Body of pancreas (tissue), 4 donors: ENCODE results near the gene TFDP1.

Experiments
- CTCF ChIP-seq, 7 experiments: fragments of 450-650 bp in 4 of 7; fragments of 200-600 bp in 3 of 7; sonication (generic) in 3 of 7; IDR thresholded peaks; one replicate each; pipeline ENCODE4 v1.5.1; 2016 to 2019; ENCODE audit warnings: antibody characterized with exemption in 7 of 7
- POLR2A ChIP-seq, 3 donors: fragments of 450-650 bp; IDR thresholded peaks; one replicate each; pipeline ENCODE4 v1.6.1; 2016; ENCODE audit warnings: antibody characterized with exemption in 3 of 3, mild to moderate bottlenecking in 2 of 3

DNA sequence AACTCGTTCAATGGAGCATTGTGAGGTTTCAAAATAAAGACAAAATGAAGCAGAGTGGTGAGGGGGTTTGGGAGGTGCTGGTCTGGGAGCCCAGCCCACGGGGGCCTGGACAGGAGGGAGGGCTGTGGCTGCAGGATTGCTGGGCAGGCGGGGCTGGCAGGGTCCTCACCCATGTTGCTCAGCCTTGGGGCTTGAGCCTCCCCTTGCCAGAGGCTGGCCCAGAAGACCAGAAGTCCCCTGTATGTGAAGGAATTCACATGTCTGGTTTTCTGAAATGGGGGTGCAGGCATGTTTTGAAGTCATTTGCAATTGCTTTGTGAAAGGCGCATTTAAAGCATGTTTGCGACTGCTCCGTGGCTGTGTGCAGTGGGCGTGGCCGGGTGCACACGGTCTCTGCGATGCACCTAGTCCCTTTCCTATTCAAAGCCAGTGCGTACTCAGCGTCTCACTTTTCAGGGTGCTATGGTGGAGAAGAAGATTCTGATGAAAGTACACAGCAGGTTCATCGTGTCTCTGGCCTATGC is 84.7 kb downstream of the TFDP1 start:
- TF ChIP-seq POLR2A (IDR thresholded peaks at IDR 0.05) (no peak), CTCF (IDR thresholded peaks at IDR 0.05) (no peak)
